Transverse colon (tissue), 4 donors: ENCODE measurements around the gene F11R.

Experiments used
- CTCF ChIP-seq, 5 experiments: fragments of 200-600 bp in 3 of 5; fragments of 450-650 bp in 2 of 5; sonication (generic) in 3 of 5; IDR thresholded peaks; 1 replicate in 2 of 5; 2 replicates in 3 of 5; pipeline ENCODE4 v1.5.1; 2016 to 2017; ENCODE audit warnings: antibody characterized with exemption in 5 of 5, inconsistent platforms in 3 of 5, mild to moderate bottlenecking in 2 of 5, moderate library complexity in 1 of 5
- EP300 ChIP-seq: sonication (generic); formaldehyde crosslinking; IDR thresholded peaks from one replicate; pipeline ENCODE4 v1.6.1; 2017; ENCODE audit warnings: antibody characterized with exemption, low read depth
- POLR2A ChIP-seq: fragments of 450-650 bp; IDR thresholded peaks from one replicate; pipeline ENCODE4 v1.6.1; 2016; ENCODE audit warnings: antibody characterized with exemption, mild to moderate bottlenecking, moderate library complexity
- POLR2AphosphoS5 ChIP-seq, 3 donors: sonication (generic); formaldehyde crosslinking; IDR thresholded peaks; one replicate each; pipeline ENCODE4 v1.6.1; 2016; ENCODE audit warnings: antibody characterized with exemption in 3 of 3

- TF ChIP-seq POLR2AphosphoS5 (IDR thresholded peaks at IDR 0.05) (no peak), CTCF (IDR thresholded peaks at IDR 0.05) (no peak), POLR2A (no peak), EP300 (no peak)
These were observed 70.3 kb downstream of the F11R start for GRCh38 chr1:160950657-160951056.
